ENCODE data around the gene YBX3.

Gene YBX3

DNA sequence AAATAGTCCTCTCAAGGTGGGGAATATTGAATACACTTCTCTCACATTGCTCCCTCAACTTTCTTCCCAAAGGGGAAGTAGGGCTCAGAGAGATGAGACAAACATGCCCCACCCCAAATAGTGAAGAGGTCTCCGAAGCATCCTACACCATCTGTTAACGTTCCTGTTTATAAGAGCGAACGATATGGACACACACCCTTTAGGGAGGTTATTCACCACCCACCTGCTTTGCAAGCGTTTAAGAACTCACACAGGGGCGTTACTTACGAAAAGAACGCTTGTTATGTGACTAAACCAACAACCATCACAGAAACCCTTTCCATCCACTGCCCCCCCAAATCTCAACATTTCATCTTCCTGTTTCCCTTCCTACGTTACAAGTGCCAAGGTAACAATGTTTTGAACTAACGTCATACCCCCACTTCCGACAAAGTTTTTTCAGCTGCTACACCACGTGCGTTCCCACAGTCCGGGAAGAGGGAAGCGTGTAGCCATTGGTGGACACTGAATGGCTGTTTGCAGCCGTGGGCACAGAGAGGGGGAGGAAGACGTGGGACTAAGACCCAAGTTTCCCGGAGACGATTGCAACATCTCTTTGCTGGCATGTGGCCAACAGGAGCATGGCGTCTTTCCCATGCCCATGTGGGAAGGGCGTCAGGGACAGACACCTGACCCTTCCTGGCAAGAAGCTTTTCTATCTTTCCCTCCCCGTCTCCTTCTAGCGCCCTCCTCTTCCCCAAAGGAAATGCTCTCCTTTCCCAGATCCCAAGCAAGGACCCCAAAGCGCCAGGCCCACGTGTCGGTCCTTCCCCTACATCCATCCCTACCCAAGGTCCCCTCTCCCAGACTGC is 1.2 kb downstream of the YBX3 start:
- DNase-seq (ENCODE audit: low read depth in 2 of 2) = peak; percentile 50 to 71

- DNase-seq (ENCODE audit: low read depth in 2 of 2) = no peak
Measured at GRCh38 chr12:10720974-10721650, 2.0 kb downstream of the YBX3 start.

DNA sequence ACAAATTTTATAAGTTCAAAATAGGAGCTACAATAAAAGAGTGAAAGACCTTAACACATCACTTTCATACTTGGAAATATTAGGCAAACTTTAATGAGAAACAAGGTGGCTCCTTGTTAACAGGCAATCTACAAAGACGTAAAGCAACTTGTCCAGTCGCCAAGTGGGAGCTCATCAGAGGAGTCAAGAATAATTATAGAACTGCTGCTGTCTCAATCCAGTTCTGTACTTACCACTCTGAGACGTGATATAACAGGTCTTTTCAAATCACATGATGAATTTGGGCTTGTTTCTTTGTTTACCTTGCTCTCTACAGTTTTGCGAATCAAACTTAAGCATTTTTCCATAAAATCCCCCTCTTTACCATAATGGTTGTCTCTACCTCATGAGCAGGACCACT is 3.6 kb downstream of the YBX3 start:
- no peak for DNase-seq (ENCODE audit: low read depth in 2 of 2)

- DNase-seq (ENCODE audit: low read depth in 2 of 2) = no peak
Measured at GRCh38 chr12:10718279-10718821, 4.8 kb downstream of the YBX3 start.

- no peak for DNase-seq (ENCODE audit: low read depth in 2 of 2)
Measured at GRCh38 chr12:10717410-10717809, 5.7 kb downstream of the YBX3 start.

DNA sequence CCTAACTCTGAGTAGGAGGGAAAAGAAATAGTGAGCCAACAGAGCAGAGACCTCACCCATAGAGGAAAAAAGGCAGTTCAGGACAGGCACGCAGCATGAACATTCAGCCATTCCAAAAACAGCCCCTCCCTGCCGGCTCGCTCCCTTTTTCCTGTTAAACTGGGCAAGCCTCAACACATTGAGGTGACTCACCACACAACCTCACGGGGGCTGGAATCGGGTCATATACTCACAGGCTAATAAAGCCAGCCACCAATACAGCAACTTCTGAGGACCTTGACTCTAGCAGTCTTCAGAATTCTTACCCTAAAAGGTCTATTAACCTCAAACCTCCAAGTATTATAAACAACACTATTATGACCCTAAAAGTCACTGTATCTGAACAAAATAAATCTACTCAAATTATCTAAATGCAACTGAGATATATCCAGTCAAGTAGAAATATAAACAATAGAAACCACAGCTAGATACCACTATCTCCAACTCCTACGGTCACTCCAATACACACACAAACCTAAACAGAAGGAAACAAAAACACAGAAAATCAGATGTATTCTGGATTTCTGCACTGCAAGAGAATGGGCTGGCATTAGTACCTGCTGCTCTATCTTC is 6.3 kb downstream of the YBX3 start:
- no peak for DNase-seq (ENCODE audit: low read depth in 2 of 2)

- DNase-seq (ENCODE audit: low read depth in 2 of 2) = no peak
Measured at GRCh38 chr12:10716277-10716676, 6.8 kb downstream of the YBX3 start.

GRCh38 chr12:10715491-10715890 is 7.6 kb downstream of the YBX3 start:
- no peak for DNase-seq (ENCODE audit: low read depth in 2 of 2)

GRCh38 chr12:10709808-10710207 is 13.3 kb downstream of the YBX3 start:
- no peak for DNase-seq (ENCODE audit: low read depth in 2 of 2)

- DNase-seq (ENCODE audit: low read depth in 2 of 2) = no peak
Measured at GRCh38 chr12:10708862-10709261, 14.3 kb downstream of the YBX3 start.

DNA sequence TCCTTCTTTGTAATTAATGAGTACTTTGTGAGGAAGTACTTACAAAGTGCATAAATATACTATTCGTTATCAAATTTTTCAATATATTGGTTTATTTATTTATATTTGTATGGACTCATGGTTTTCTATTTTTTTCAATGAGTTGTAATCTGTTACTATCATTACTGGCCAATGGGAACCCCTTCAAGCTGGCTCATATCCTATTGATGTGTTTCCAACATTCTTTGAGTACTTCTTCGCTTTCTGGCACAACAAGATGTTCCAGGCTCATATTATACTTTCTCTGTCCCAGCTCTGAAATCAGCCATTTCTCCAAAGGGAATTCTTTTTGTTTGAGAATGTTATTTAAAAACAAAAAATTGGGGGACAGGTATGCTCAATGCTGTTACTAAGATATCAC is 17.5 kb downstream of the YBX3 start:
- no peak for DNase-seq (ENCODE audit: low read depth in 2 of 2)

GRCh38 chr12:10701843-10702242 is 21.3 kb downstream of the YBX3 start:
- DNase-seq (ENCODE audit: low read depth in 2 of 2) = no peak

DNA sequence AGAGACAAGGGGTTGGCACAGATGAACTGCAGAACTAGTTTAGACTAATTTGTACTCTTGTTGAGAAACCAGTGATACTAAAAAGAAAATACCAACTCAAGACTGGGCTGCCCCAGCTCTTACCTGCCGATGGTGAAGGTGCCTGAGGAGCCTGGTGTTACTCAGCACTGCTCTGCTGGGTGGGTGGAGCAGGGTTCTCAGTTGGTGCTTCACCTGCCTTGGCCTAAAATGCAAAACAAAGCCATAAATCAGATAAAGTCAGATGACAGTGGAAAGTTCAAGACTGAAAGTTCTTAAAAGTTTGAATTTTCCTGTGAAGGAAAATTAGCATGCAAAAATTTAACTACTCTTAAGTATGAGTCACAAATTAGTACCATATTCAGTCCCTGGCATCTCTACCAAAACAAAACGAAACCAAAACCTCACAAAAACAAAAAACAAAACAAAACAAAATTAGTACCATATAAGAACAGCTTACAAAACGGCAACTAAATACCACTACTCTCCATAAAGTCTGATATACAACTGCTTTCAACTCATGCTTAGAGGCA is 21.9 kb downstream of the YBX3 start:
- peak; percentile 28 to 34 for DNase-seq (ENCODE audit: low read depth in 2 of 2)

DNA sequence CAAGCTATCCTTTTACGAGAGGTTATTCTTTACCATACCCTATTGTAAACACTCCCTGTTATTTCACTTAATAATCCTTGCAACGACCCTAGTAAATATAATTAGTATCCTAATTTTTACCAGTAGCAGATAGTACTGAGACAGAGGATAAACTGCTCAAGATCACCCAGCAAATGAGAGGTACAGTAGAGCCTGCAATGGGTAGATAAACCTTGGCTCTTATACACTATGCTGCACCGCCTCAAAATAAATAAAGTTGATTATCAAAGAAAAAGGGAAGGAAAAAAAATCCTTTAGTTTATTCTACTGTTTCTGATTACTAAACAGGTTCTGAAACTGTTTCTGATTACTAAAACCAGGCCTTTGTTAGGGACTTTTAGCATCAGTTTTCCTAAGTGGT is 22.5 kb downstream of the YBX3 start:
- DNase-seq (ENCODE audit: low read depth in 2 of 2) = no peak

- DNase-seq (ENCODE audit: low read depth in 2 of 2) = no peak
Measured at GRCh38 chr12:10697862-10698261, 25.3 kb downstream of the YBX3 start.

DNA sequence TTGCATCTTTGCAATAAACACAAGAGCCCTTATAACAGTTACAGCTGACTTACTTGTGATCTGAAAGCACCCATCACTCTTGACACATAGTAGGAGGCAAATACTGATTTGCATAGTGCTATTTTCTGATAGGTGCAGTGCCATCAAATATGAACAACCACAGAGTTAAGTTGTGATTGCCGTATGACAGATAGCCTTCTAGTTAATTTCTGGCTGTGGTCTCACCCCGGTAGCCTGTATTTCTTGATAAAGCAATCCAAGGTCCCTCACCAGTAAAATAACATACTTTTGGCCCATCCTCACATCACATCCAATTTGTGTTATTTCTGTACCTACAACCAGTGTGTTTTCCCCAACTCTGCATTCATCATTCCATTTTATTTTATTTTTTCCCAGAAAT is 26.0 kb downstream of the YBX3 start:
- DNase-seq (ENCODE audit: low read depth in 2 of 2) = no peak

DNA sequence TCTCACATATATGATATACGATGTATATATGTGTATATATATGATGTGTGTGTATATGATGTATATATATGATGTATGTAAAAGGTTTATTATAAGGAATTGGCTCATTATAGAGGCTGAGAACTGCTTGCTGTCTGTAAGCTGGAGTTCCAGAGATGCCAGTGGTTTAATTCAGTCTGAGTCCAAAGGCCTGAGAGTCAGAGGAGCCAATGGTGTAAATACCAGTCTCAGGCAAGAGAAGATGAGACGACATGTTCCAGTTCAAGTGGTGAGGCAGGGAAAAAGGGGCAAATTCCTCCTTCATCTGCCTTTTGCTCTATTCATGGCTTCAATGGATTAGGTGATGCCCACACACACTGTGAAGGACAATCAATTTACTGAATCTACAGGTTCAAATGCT is 32.2 kb downstream of the YBX3 start:
- DNase-seq (ENCODE audit: low read depth in 2 of 2) = no peak

DNA sequence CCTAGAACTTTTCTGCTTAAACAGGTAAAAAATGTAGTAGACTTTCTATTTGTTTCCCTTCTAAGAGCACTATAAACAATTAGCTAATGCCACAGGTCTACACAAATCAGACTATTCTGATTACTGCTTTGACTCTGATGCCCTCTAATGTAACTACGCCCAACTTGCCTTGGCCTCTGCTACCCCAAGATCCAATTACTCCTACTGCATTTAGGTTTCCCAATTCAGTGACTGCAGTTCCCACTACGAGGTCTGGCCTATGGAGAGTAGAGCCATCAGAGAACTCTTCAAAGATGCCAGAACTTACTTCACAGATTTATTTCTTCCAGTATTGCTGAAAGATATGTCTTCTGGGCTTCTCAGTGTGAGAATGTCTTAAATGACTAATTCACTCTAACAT is 34.0 kb downstream of the YBX3 start:
- no peak for DNase-seq (ENCODE audit: low read depth in 2 of 2)

- DNase-seq (ENCODE audit: low read depth in 2 of 2) = no peak
Measured at GRCh38 chr12:10688042-10688441, 35.1 kb downstream of the YBX3 start.

DNA sequence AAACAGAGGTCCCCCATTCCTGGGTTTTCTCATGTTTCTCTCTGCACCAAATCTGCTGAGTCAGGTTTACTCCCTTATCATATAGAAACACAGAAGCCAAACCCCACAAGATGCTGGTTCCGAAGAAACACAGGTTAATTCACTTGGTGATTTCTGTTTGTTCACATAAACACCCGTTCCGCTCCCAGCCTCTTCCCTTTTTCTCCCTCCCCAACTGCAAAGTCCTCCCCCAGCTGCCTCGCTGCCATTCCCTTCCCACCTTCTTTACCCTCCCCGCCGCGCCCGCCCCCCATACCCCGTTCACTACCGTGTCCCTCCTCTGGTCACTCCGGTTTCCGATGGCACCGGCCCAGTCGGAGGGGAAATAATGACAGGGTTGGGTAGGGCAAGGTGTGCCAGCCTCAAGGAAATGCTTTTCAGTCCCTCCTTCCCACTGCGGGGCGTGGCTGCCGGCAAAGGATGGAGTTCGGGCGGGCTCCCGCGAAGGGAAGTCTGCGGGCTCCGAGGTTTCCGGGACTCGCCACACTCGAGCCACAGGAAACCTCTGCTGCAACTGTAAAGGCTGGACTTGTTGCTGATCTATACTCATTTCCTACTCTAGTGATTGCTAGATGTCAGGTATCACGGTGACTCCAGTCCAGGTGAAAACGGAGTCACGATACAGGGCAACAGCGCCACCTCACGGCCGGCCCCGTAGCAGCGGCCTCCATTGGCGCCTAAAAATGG is 49.3 kb downstream of the YBX3 start, which contains the start of gene STYK1:
TSS of gene STYK1 (minus strand) at position 394 of the 726 bp plus-strand sequence. CDS start 39,434 bp downstream, outside the sequence.
- peak; percentile 33 to 49 for DNase-seq (ENCODE audit: low read depth in 2 of 2)

GRCh38 chr12:10672231-10672868 is 50.8 kb downstream of the YBX3 start:
- DNase-seq (ENCODE audit: low read depth in 2 of 2) = peak in 1 of 2 donors; percentile 8

All from stimulated activated CD8-positive, alpha-beta memory T cell treated with anti-CD3 and anti-CD28 coated beads, Interleukin-7, amount 100 ng/mL, for 4 hours (primary cell).